Left renal cortex interstitium (tissue), 4 donors: ENCODE measurements around the gene SEC14L6. TPM values are rescaled to one million over a fixed set of nuclear protein-coding genes. Genes with fewer than 3 reads are reported as not detected.

Experiments used
- polyA plus RNA-seq, 4 donors: library from polyadenylated mRNA; unstranded; fragments of 120-200 nt; gene quantifications; one replicate each; pipeline ENCODE4 v1.2.1, GENCODE V29; 2013; ENCODE audit not compliant: insufficient read length in 4 of 4

Gene SEC14L6
- polyA plus RNA-seq, 4 donors, result 5.5 to 8.9 (median 7.4) TPM

Other genes starting within 250 kb of the SEC14L6 start
- 10 to 100 TPM; 14.1 to 18.4 (median 16.3) TPM for gene TBC1D10A, start 219.8 kb downstream of the SEC14L6 start, polyA plus RNA-seq
- gene SF3A1, start 189.8 kb downstream of the SEC14L6 start, polyA plus RNA-seq, result 100 to 1,000 TPM; 129 to 168 (median 150) TPM
- gene CCDC157, start 189.7 kb downstream of the SEC14L6 start, polyA plus RNA-seq, result 1 to 10 TPM; 5.4 to 9.2 (median 7.3) TPM
- 10 to 100 TPM; 18.3 to 26.3 (median 24.7) TPM for gene RNF215, start 159.3 kb downstream of the SEC14L6 start, polyA plus RNA-seq
- gene SEC14L2, start 149.7 kb downstream of the SEC14L6 start, polyA plus RNA-seq, result 1 to 10 TPM; 4.3 to 8.0 (median 6.3) TPM
- 10 to 100 TPM in 3 of 4 donors, 1 to 10 TPM in 1; 8.4 to 12.8 (median 12.2) TPM for gene MTFP1, start 121.0 kb downstream of the SEC14L6 start, polyA plus RNA-seq
- gene SEC14L3, start 74.7 kb downstream of the SEC14L6 start, polyA plus RNA-seq, result under 1 TPM in 1 of 4 donors, not detected in 3; 0.08 TPM
- gene SEC14L4, start 41.0 kb downstream of the SEC14L6 start, polyA plus RNA-seq, result 1 to 10 TPM in 2 of 4 donors, under 1 TPM in 2; 0.59 to 1.4 (median 0.91) TPM
- 10 to 100 TPM; 24.9 to 41.0 (median 35.6) TPM for gene GAL3ST1, start 27.9 kb upstream of the SEC14L6 start, polyA plus RNA-seq
- gene PES1, start 45.2 kb upstream of the SEC14L6 start, polyA plus RNA-seq, result 10 to 100 TPM; 69.5 to 79.8 (median 72.9) TPM
- 10 to 100 TPM; 49.0 to 62.2 (median 56.9) TPM for gene TCN2, start 60.4 kb upstream of the SEC14L6 start, polyA plus RNA-seq
- gene SLC35E4, start 89.0 kb upstream of the SEC14L6 start, polyA plus RNA-seq, result 1 to 10 TPM; 1.8 to 2.4 (median 2.0) TPM
- 10 to 100 TPM in 1 of 4 donors, 1 to 10 TPM in 3; 5.3 to 12.1 (median 8.1) TPM for gene DUSP18, start 121.1 kb upstream of the SEC14L6 start, polyA plus RNA-seq
- 1 to 10 TPM; 4.7 to 7.3 (median 6.8) TPM for gene OSBP2, start 148.1 kb upstream of the SEC14L6 start, polyA plus RNA-seq